H1 (cell line): ENCODE data around the gene SIN3B. TPM values are rescaled to one million over a fixed set of nuclear protein-coding genes. Genes with fewer than 3 reads are reported as not detected.

Source experiments
- CTCF ChIA-PET: fragments of 300-600 bp; sonication (Branson Sonifier 250); formaldehyde crosslinking; loops from one replicate; lab custom pipeline; 2021; ENCODE audit not compliant: partially characterized antibody; lab: Charles Lee
- POLR2A ChIA-PET: fragments of 300-600 bp; sonication (Branson Sonifier 250); formaldehyde crosslinking; loops from one replicate; lab custom pipeline; 2021; ENCODE audit warnings: inconsistent platforms; ENCODE audit not compliant: partially characterized antibody; lab: Charles Lee
- DNase-seq, 2 experiments: peaks; one replicate each; pipeline versions ENCODE4 v3.0.0 to v3.0.0-alpha.2; 2010 to 2022; ENCODE audit warnings: low spot score in 2 of 2, low read depth in 1 of 2, mixed read lengths in 1 of 2
- FAIRE-seq: peaks from 2 replicates; lab custom pipeline; 2011; peaks lifted over from hg19 to GRCh38; lab: Jason Lieb, UNC
- H2AFZ ChIP-seq: 2 replicates; pipeline ENCODE4 v1.8.1; 2012; ENCODE audit warnings: low read length, inconsistent platforms
- H2AK5ac ChIP-seq: 2 replicates; pipeline ENCODE4 v1.6.1; 2013; ENCODE audit warnings: low read depth, low read length
- H2BK120ac ChIP-seq: replicated peaks from 2 replicates; pipeline ENCODE3; 2013; ENCODE audit warnings: low read depth, low read length, inconsistent platforms
- H2BK12ac ChIP-seq: 2 replicates; pipeline ENCODE4 v1.6.1; 2013; ENCODE audit warnings: low read depth, low read length
- H2BK15ac ChIP-seq: 2 replicates; pipeline ENCODE4 v1.6.1; 2013; ENCODE audit warnings: low read length
- H2BK20ac ChIP-seq: 2 replicates; pipeline ENCODE4 v1.6.1; 2013; ENCODE audit warnings: low read length
- H2BK5ac ChIP-seq: 2 replicates; pipeline ENCODE4 v1.6.1; 2013; ENCODE audit warnings: low read depth, low read length
- H3K14ac ChIP-seq: 2 replicates; pipeline ENCODE4 v1.6.1; 2013; ENCODE audit warnings: inconsistent platforms; ENCODE audit not compliant: insufficient read length
- H3K18ac ChIP-seq: 2 replicates; pipeline ENCODE4 v1.6.1; 2013; ENCODE audit warnings: low read length; ENCODE audit errors: extremely low read depth
- H3K23ac ChIP-seq: 2 replicates; pipeline ENCODE4 v1.6.1; 2013; ENCODE audit warnings: inconsistent platforms; ENCODE audit not compliant: insufficient read length
- H3K23me2 ChIP-seq: 2 replicates; pipeline ENCODE4 v1.6.1; 2013; ENCODE audit warnings: low read depth, low read length
- H3K27ac ChIP-seq: 2 replicates; pipeline ENCODE4 v1.6.1; 2011; ENCODE audit warnings: low read depth, low read length, inconsistent platforms
- H3K27me3 ChIP-seq, 4 experiments: replicated peaks in 1 of 4; 1 replicate in 1 of 4; 2 replicates in 3 of 4; pipeline versions ENCODE4 v1.6.1 to v1.8.1; 2011 to 2013; ENCODE audit warnings: low read length in 3 of 4, mild to moderate bottlenecking in 3 of 4, inconsistent platforms in 2 of 4, mixed read lengths in 2 of 4, moderate library complexity in 1 of 4; ENCODE audit not compliant: control insufficient read depth in 3 of 4, insufficient read depth in 3 of 4; ENCODE audit errors: extremely low read depth in 1 of 4
- H3K36me3 ChIP-seq, 4 experiments: 2 replicates each; pipeline versions ENCODE4 v1.6.1 to v1.8.1; 2011 to 2013; ENCODE audit warnings: mild to moderate bottlenecking in 4 of 4, low read length in 3 of 4, moderate library complexity in 2 of 4, control low read depth in 1 of 4, inconsistent platforms in 1 of 4; ENCODE audit not compliant: insufficient read depth in 4 of 4, control insufficient read depth in 2 of 4
- H3K4ac ChIP-seq: replicated peaks from 2 replicates; pipeline ENCODE3; 2013; ENCODE audit warnings: low read length, low read depth, mixed read lengths, inconsistent platforms; ENCODE audit not compliant: insufficient read length
- H3K4me1 ChIP-seq, 4 experiments: replicated peaks in 1 of 4; 1 replicate in 1 of 4; 2 replicates in 3 of 4; pipeline versions ENCODE4 v1.6.1 to v1.8.1; 2011 to 2013; ENCODE audit warnings: low read length in 3 of 4, inconsistent platforms in 2 of 4, mixed read lengths in 1 of 4; ENCODE audit not compliant: insufficient read depth in 4 of 4, control insufficient read depth in 3 of 4
- H3K4me2 ChIP-seq, 2 experiments: 2 replicates each; pipeline versions ENCODE4 v1.6.1 to v1.8.1; 2011 to 2013; ENCODE audit warnings: low read depth in 2 of 2, low read length in 2 of 2, control low read depth in 1 of 2, inconsistent platforms in 1 of 2, mild to moderate bottlenecking in 1 of 2; ENCODE audit not compliant: insufficient read depth in 1 of 2
- H3K4me3 ChIP-seq, 4 experiments: fragments of 200-600, 300-600 bp in 1 of 4; sonication (generic), shearing (Covaris generic), sonication (Bioruptor Twin) in 1 of 4; 2 replicates each; pipeline versions ENCODE4 v1.5.1 to v1.8.1; 2011 to 2016; ENCODE audit warnings: low read length in 4 of 4, low read depth in 3 of 4, control low read depth in 2 of 4, inconsistent platforms in 2 of 4, mild to moderate bottlenecking in 2 of 4, mixed read lengths in 1 of 4, moderate library complexity in 1 of 4; ENCODE audit not compliant: insufficient read depth in 2 of 4; ENCODE audit errors: extremely low read depth in 1 of 4
- H3K56ac ChIP-seq: replicated peaks from 2 replicates; pipeline ENCODE3; 2013; ENCODE audit warnings: low read depth, mild to moderate bottlenecking, mixed read lengths, low read length, inconsistent platforms; ENCODE audit not compliant: insufficient read length
- H3K79me1 ChIP-seq: 2 replicates; pipeline ENCODE4 v1.6.1; 2013; ENCODE audit warnings: low read depth, low read length, control low read depth
- H3K79me2 ChIP-seq, 2 experiments: 2 replicates each; pipeline versions ENCODE4 v1.6.1 to v1.8.1; 2012 to 2013; ENCODE audit warnings: low read length in 2 of 2, mild to moderate bottlenecking in 2 of 2, inconsistent platforms in 1 of 2; ENCODE audit not compliant: insufficient read depth in 2 of 2, control insufficient read depth in 1 of 2
- H3K9ac ChIP-seq, 4 experiments: replicated peaks in 1 of 4; 1 replicate in 1 of 4; 2 replicates in 3 of 4; pipeline versions ENCODE4 v1.6.1 to v1.8.1; 2011 to 2013; ENCODE audit warnings: low read depth in 3 of 4, low read length in 3 of 4, control low read depth in 2 of 4, mild to moderate bottlenecking in 2 of 4, moderate library complexity in 2 of 4, inconsistent platforms in 1 of 4; ENCODE audit errors: extremely low read depth in 1 of 4
- H3K9me3 ChIP-seq, 2 experiments: 2 replicates each; pipeline versions ENCODE4 v1.6.1 to v1.8.1; 2012 to 2013; ENCODE audit warnings: mild to moderate bottlenecking in 2 of 2, moderate library complexity in 2 of 2, control low read depth in 1 of 2, inconsistent platforms in 1 of 2, low read depth in 1 of 2, low read length in 1 of 2, mixed read lengths in 1 of 2; ENCODE audit not compliant: insufficient read depth in 2 of 2
- H4K20me1 ChIP-seq, 2 experiments: replicated peaks in 1 of 2; 2 replicates each; pipeline versions ENCODE3 to v1.8.1; 2011 to 2013; ENCODE audit warnings: inconsistent platforms in 2 of 2, low read length in 2 of 2, mild to moderate bottlenecking in 1 of 2; ENCODE audit not compliant: insufficient read depth in 2 of 2, control insufficient read depth in 1 of 2
- H4K5ac ChIP-seq: 2 replicates; pipeline ENCODE4 v1.6.1; 2013; ENCODE audit warnings: low read length, low read depth, mixed read lengths, inconsistent platforms; ENCODE audit not compliant: insufficient read length
- H4K8ac ChIP-seq: 2 replicates; pipeline ENCODE4 v1.8.0; 2013; ENCODE audit warnings: mild to moderate bottlenecking, moderate library complexity, low read length, inconsistent platforms; ENCODE audit not compliant: insufficient read depth; ENCODE audit errors: extremely low read depth
- H4K91ac ChIP-seq: replicated peaks from 2 replicates; pipeline ENCODE3; 2013; ENCODE audit warnings: low read length, mixed read lengths, inconsistent platforms; ENCODE audit not compliant: insufficient read length
- CBX5 ChIP-seq: fragments of 300-800, 300-1000 bp; sonication (generic); IDR thresholded peaks from 2 replicates; pipeline ENCODE4 v1.7.1; 2016; ENCODE audit warnings: antibody characterized with exemption, low read length, low read depth
- CTBP2 ChIP-seq: IDR thresholded peaks from 2 replicates; pipeline ENCODE4 v1.7.0; 2011; ENCODE audit warnings: borderline replicate concordance, mild to moderate bottlenecking, moderate library complexity, mixed read lengths, low read length; ENCODE audit not compliant: insufficient read depth, insufficient read length
- GABPA ChIP-seq: IDR thresholded peaks from 2 replicates; pipeline ENCODE4 v1.6.1; 2011; ENCODE audit warnings: mild to moderate bottlenecking, low read length, moderate library complexity, borderline replicate concordance; ENCODE audit not compliant: insufficient read depth
- HDAC2 ChIP-seq, 2 experiments: fragments of 300-600 bp in 1 of 2; sonication (generic) in 1 of 2; IDR thresholded peaks; 2 replicates each; pipeline ENCODE4 v1.6.1; 2011 to 2012; ENCODE audit warnings: low read depth in 2 of 2, low read length in 2 of 2, mild to moderate bottlenecking in 2 of 2, moderate library complexity in 2 of 2, borderline replicate concordance in 1 of 2, inconsistent platforms in 1 of 2
- HDAC6 ChIP-seq: IDR thresholded peaks from one replicate; pipeline ENCODE4 v1.7.1; 2012; ENCODE audit warnings: low read depth, mild to moderate bottlenecking, inconsistent platforms, low read length, moderate library complexity
- KDM4A ChIP-seq: IDR thresholded peaks from one replicate; pipeline ENCODE4 v1.7.1; 2012; ENCODE audit warnings: low read depth, mild to moderate bottlenecking, moderate library complexity, low read length, inconsistent platforms; ENCODE audit not compliant: severe bottlenecking
- KDM5A ChIP-seq: fragments of 200-600 bp; IDR thresholded peaks from 2 replicates; pipeline ENCODE4 v1.7.1; 2012; ENCODE audit warnings: mild to moderate bottlenecking, low read length, inconsistent platforms, mixed read lengths
- NANOG ChIP-seq: IDR thresholded peaks from 2 replicates; pipeline ENCODE4 v1.6.1; 2011; ENCODE audit warnings: low read length, low read depth, mild to moderate bottlenecking, inconsistent platforms; ENCODE audit not compliant: insufficient read depth, poor library complexity, severe bottlenecking
- NRF1 ChIP-seq: IDR thresholded peaks from 2 replicates; pipeline ENCODE4 v1.6.1; 2011; ENCODE audit warnings: mild to moderate bottlenecking, low read depth, low read length, improper control_type of control experiment
- PHF8 ChIP-seq: fragments of 200-600 bp; sonication (generic); conservative IDR thresholded peaks from 2 replicates; pipeline ENCODE4 v1.7.1; 2012; ENCODE audit warnings: low read depth, mild to moderate bottlenecking, inconsistent platforms, low read length, moderate library complexity
- POLR2A ChIP-seq, 2 experiments: IDR thresholded peaks; 1 replicate in 1 of 2; 2 replicates in 1 of 2; pipeline ENCODE4 v1.6.1; 2011; ENCODE audit warnings: low read depth in 2 of 2, low read length in 2 of 2, mild to moderate bottlenecking in 2 of 2; ENCODE audit errors: control extremely low read depth in 1 of 2
- POLR2AphosphoS5 ChIP-seq: IDR thresholded peaks from 2 replicates; pipeline ENCODE4 v1.6.1; 2011; ENCODE audit warnings: low read depth, low read length
- RXRA ChIP-seq: IDR thresholded peaks from 2 replicates; pipeline ENCODE4 v1.6.1; 2011; ENCODE audit warnings: low read depth, mild to moderate bottlenecking, low read length, moderate library complexity; ENCODE audit not compliant: insufficient read depth
- SIX5 ChIP-seq: IDR thresholded peaks from 2 replicates; pipeline ENCODE4 v1.6.1; 2011; ENCODE audit warnings: mild to moderate bottlenecking, low read depth, low read length
- SP4 ChIP-seq: IDR thresholded peaks from 2 replicates; pipeline ENCODE4 v1.6.1; 2012; ENCODE audit warnings: low read length, inconsistent platforms
- WGBS, 2 experiments: shearing (Covaris generic) in 1 of 2; methylation state at CpG; one replicate each; pipeline versions ENCODE4 v1.1.6 to v1.1.7; 2013 to 2015; ENCODE audit warnings: low lambda C conversion rate in 2 of 2, mixed read lengths in 2 of 2, inconsistent platforms in 1 of 2, low coverage in 1 of 2, missing lambda C conversion rate in 1 of 2; ENCODE audit not compliant: insufficient replicate concordance in 2 of 2, insufficient coverage in 1 of 2, insufficient read length in 1 of 2; ENCODE audit errors: extremely low coverage in 1 of 2, missing lambda C conversion rate in 1 of 2; 5-methylcytosine and 5-hydroxymethylcytosine counted together
- polyA plus RNA-seq, 7 experiments: library from polyadenylated mRNA; depleted of rRNA in 3 of 7; stranded (reverse) in 5 of 7; unstranded in 2 of 7; fragments of >200 nt in 5 of 7; fragments of 200-250 nt in 2 of 7; gene quantifications; 1 replicate in 5 of 7; 2 replicates in 1 of 7; 4 replicates in 1 of 7; pipeline versions ENCODE4 v1.2.1 to v1.2.3, GENCODE V29; 2011 to 2013; ENCODE audit warnings: missing spikeins in 2 of 7, mixed read lengths in 2 of 7
- total RNA-seq: library from RNA; stranded (reverse); fragmentation: NEBNext Ultra II Directional; extraction: Animal tissue kit (Norgen Biotek cat#: 25700); gene quantifications from 2 replicates; pipeline ENCODE4 v1.2.1, GENCODE V29; 2021

Gene SIN3B
- total and polyA plus RNA-seq, 2 of the 8 experiments (the other 6 are each of a cell fraction or from before 2014, with no cell fraction given) = 29.5 to 71.1 TPM

DNA sequence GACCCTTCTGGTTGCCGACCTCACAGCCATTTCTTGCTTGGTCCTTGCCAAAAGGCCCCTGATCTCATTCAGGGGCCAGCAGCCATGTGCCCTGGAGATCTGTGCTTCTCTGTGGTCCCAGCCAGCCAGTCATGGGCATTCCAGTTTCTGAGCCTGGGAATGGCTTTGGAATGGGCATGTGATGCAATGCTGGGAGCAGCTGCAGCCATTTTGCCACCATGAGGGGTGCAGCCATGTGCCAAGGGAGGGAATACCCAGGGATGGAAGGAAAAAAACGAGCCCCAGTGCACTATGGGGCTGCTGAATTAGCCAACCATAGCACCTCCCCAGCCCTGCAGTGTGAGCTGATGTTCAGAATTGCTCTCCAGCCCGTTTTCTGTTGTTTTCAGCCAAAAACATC is 85.9 kb downstream of the SIN3B start:
- no peaks in the 10 kb centered on the region for H3K4me1 ChIP-seq
- H3K4me2 ChIP-seq = no peak overlapping the region
- peaks cover 13 to 23% of the 10 kb centered on the region in 2 experiments; a peak in 3 of 4 replicates for H3K9me3 ChIP-seq
- H2BK15ac ChIP-seq = no peak overlapping the region
- FAIRE-seq (no peak), DNase-seq (no peak)
- H2BK20ac ChIP-seq = no peak overlapping the region
- H2BK5ac ChIP-seq = no peak overlapping the region
- no peak overlapping the region for H4K5ac ChIP-seq
- H3K4me3 ChIP-seq = no peak overlapping the region
- ChIA-PET POLR2A (no interaction called here), CTCF (interaction anchor here (2.0 kb wide), 1 partner anchor 15 kb away, joined by 6 read pairs; no protein-coding TSS in a partner anchor)
- no peak overlapping the region for H2AK5ac ChIP-seq
- H2BK12ac ChIP-seq = no peak overlapping the region
- H4K91ac ChIP-seq = no peak overlapping the region
- H3K27ac ChIP-seq = no peak overlapping the region
- no peaks in the 10 kb centered on the region for H3K79me1 ChIP-seq
- H3K36me3 ChIP-seq = no peaks in the 10 kb centered on the region
- no peak overlapping the region for H3K4ac ChIP-seq
- H2BK120ac ChIP-seq = no peak overlapping the region
- WGBS, 2 experiments = 62% methylated on average over 3 of the region's 3 CpGs; no CpG with 5 or more reads in 1 of the 2 experiments
- no peak overlapping the region for H2AFZ ChIP-seq
- no peak overlapping the region for H4K8ac ChIP-seq
- no peaks in the 10 kb centered on the region for H3K79me2 ChIP-seq
- no peak overlapping the region for H3K56ac ChIP-seq
- no peak overlapping the region for H3K14ac ChIP-seq
- H3K23me2 ChIP-seq = no peaks in the 10 kb centered on the region
- no peak overlapping the region for H3K18ac ChIP-seq
- H3K23ac ChIP-seq = no peak overlapping the region
- H3K9ac ChIP-seq = no peak overlapping the region
- H3K27me3 ChIP-seq = no peaks in the 10 kb centered on the region
- H4K20me1 ChIP-seq = no peaks in the 10 kb centered on the region
- no peak for TF ChIP-seq CBX5
- no peak for TF ChIP-seq GABPA
- no peak for TF ChIP-seq HDAC6
- no peak for TF ChIP-seq NANOG
- no peak for TF ChIP-seq NRF1
- TF ChIP-seq SIX5 = no peak
- no peak for TF ChIP-seq CTBP2
- TF ChIP-seq RXRA = no peak
- no peak for TF ChIP-seq SP4
- no peak for TF ChIP-seq POLR2A (IDR thresholded peaks at IDR 0.05; ENCODE audit: control extremely low read depth in 1 of 2, low read depth in 2 of 2, low read length in 2 of 2)
- TF ChIP-seq KDM4A = no peak
- TF ChIP-seq HDAC2 (IDR thresholded peaks at IDR 0.05; ENCODE audit: borderline replicate concordance in 1 of 2, low read depth in 2 of 2, low read length in 2 of 2) = no peak
- no peak for TF ChIP-seq KDM5A
- no peak for TF ChIP-seq PHF8
- TF ChIP-seq POLR2AphosphoS5 = no peak
